Fibroblast of pulmonary artery (primary cell): ENCODE measurements around the gene EFNA1.
"Not testable (repeated sequence)": the region's sequence is repeated elsewhere in the genome, so short reads cannot be mapped to it uniquely, and the experiment has no call there.

ENCODE experiments used
- DNase-seq: peaks from one replicate; pipeline ENCODE4 v3.0.0-alpha.2; 2010; ENCODE audit warnings: low read depth
- H3K4me3 ChIP-seq: replicated peaks from 2 replicates; pipeline ENCODE4 v1.5.1; 2011; ENCODE audit warnings: low read depth, mild to moderate bottlenecking, control low read depth, low read length, moderate library complexity
- CTCF ChIP-seq: IDR thresholded peaks from 2 replicates; pipeline ENCODE4 v1.5.1; 2011; ENCODE audit warnings: mild to moderate bottlenecking, control low read depth, low read length, inconsistent platforms; ENCODE audit errors: missing control alignments

Gene EFNA1

DNA sequence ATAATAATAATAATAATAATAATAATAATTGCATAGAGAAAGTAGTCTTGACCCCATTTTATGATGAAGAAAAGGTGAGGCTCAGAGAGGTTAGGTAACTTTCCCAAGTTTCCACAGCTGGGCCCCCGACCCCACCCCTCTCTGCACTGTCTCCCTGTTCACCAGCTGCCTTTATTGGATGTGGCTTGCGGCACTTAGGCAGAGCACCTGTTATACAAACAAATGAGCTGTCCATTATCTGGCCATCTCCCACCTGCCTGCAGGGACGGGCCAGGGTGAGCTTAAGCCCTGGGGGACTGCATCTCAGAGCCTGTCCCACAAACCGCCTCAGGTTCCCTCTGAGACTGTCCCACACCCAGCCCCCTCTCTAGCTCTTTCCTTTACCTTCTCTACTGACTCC, 10.1 kb upstream of the EFNA1 start:
- no peak for TF ChIP-seq CTCF

GRCh38 chr1:155118090-155118489, 9.6 kb upstream of the EFNA1 start:
- DNase-seq: not testable (repeated sequence)

More for the DNA sequence above, 10.1 kb upstream of the EFNA1 start:
- no peak for DNase-seq
- no peak overlapping the region for H3K4me3 ChIP-seq

GRCh38 chr1:155120253-155120652, 7.4 kb upstream of the EFNA1 start:
- no peak for DNase-seq
- TF ChIP-seq CTCF: no peak
- H3K4me3 ChIP-seq: no peak overlapping the region

More at GRCh38 chr1:155118090-155118489, 9.6 kb upstream of the EFNA1 start:
- H3K4me3 ChIP-seq: not testable (repeated sequence)

DNA sequence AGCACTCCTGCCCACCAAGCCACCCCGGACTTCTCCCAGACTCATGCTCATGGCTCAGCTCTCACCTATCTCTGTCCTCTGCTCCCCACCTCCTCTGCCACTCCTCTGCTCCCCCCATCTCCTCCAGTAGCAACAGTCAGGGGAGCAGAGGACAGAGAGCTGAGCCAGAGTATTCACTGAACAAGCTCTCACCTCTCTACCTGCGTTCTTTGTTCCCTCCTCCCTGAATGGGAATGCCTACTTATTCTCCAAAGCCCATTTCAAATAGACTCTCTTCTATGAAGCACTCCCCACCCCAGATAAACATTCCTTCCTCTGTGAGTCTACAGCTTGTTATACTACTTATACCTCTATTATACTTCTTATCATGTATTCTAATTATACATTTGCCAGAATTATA, 6.4 kb upstream of the EFNA1 start:
- no peak overlapping the region for H3K4me3 ChIP-seq
- no peak for DNase-seq
- TF ChIP-seq CTCF: no peak

- TF ChIP-seq CTCF: no peak
- no peak for DNase-seq
- no peak overlapping the region for H3K4me3 ChIP-seq
Observed at GRCh38 chr1:155122308-155122707, 5.4 kb upstream of the EFNA1 start.

GRCh38 chr1:155123801-155124200, 3.9 kb upstream of the EFNA1 start:
- TF ChIP-seq CTCF: no peak
- no peak overlapping the region for H3K4me3 ChIP-seq
- peak; percentile 48 for DNase-seq

DNA sequence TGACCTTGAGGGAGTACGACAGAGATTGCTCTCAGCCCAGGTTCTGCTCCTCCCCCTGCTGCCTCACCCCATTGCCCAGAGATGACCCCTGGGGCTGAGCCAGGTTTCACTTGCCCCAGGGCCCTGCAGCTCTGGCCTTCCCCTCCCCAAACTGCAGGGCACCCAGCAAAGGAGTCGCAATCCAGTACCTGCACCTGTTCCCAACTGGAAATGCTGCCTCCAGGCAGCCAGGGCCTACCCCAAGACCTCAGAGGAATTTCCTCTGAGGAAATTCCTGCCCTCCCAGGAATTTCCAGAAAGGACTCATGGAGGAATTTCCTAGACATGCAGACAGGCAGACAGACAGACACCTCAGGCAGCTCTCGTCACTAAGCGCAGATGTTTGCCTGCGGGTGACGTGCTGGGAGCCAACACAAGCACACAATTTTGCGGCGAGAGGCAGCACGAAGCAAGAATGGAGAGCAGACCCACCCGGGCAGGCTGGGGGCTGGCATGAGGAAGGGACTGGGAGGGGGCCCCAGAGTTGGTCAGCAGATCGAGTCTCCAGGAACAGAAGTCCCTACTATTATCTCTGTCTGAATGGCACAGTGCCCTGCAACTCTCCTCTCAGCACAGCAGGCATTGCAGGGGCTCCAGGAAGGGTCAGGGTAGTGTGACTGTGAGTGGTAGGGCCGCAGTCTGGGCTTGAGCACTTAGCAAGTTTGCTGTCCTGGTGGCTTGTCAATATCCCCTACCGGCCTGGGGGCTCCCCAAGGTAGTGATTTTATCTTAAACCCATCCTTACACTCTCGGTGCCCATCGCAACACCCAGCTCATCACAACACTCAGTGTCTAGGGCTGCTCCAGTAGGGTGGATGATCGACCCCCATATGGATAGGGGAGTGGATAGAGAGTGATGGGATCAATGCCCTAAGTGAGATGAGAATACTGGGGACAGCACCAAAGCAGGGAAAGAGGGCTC, 2.9 kb upstream of the EFNA1 start:
- peak; percentile 66 for DNase-seq
- H3K4me3 ChIP-seq: no peak overlapping the region
- no peak for TF ChIP-seq CTCF
